ENCODE measurements around the gene OR8D2. TPM values are rescaled to one million over a fixed set of nuclear protein-coding genes. Genes with fewer than 3 reads are reported as not detected.

OR8D2 gene, protein sequence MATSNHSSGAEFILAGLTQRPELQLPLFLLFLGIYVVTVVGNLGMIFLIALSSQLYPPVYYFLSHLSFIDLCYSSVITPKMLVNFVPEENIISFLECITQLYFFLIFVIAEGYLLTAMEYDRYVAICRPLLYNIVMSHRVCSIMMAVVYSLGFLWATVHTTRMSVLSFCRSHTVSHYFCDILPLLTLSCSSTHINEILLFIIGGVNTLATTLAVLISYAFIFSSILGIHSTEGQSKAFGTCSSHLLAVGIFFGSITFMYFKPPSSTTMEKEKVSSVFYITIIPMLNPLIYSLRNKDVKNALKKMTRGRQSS
- total RNA-seq = not detected
- polyA plus RNA-seq (2013, experiment 1 of 2) = not detected
- not detected for polyA plus RNA-seq (2013, experiment 2 of 2)
- long read RNA-seq, experiment 1 = 0 reads
- long read RNA-seq, experiment 2 = 0 reads
- long read RNA-seq, experiment 3 = 0 reads
- long read RNA-seq, experiment 4 = 0 reads

DNA sequence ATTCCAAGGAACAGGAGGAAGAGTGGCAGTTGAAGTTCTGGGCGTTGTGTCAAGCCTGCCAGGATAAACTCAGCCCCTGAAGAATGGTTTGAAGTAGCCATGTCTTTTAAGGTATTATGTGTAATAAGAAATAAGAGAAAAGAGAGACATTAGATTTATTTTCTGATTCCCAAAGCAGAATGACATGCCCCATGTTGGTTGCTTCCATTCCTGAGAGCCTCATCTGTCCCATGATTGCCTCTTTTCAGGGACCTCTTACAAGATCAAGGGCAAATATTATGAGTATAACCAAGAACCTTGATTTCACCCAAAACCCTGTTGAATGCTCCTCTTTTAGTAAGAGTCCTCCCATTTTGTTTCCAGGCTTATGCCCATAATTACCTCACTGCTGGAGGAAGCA lies at the start of gene OR8D2:
TSS of gene OR8D2 (minus strand) at position 101 of the 400 bp plus-strand sequence. CDS start at position 101, 0 bp downstream.
- H3K4me1 Mint-ChIP-seq = no peaks in the 10 kb centered on the region
- WGBS, 2 experiments (ENCODE audit: insufficient coverage in 1 of 2, insufficient read length in 1 of 2) = 80 to 92% methylated on average over 1 of the region's 1 CpG
- no peak within 1 kb of the TSS for H3K4me3 Mint-ChIP-seq
- peaks cover 17% of the 10 kb centered on the region for H3K27me3 Mint-ChIP-seq (ENCODE audit: insufficient read depth)
- no peaks in the 10 kb centered on the region for H3K9me3 Mint-ChIP-seq
- no peaks in the 10 kb centered on the region for H3K9me3 ChIP-seq (ENCODE audit: control insufficient read depth, low read length)
- no peak within 1 kb of the TSS for H3K27ac ChIP-seq (ENCODE audit: low read depth, low read length)
- H3K36me3 Mint-ChIP-seq (ENCODE audit: low read depth) = no peaks in the 10 kb centered on the region
- no peaks in the 10 kb centered on the region for H3K27me3 ChIP-seq (ENCODE audit: control insufficient read depth, insufficient read depth, low read length, poor library complexity, severe bottlenecking)
- H3K4me3 ChIP-seq (ENCODE audit: low read length) = no peak within 1 kb of the TSS
- no peak within 1 kb of the TSS for H3K27ac Mint-ChIP-seq
- H3K4me1 ChIP-seq (ENCODE audit: control insufficient read depth, insufficient read depth, low read length) = no peaks in the 10 kb centered on the region
- no peak within 1 kb of the TSS for H3K9ac ChIP-seq (ENCODE audit: extremely low read depth, low read length, poor library complexity, severe bottlenecking)
- no peak for DNase-seq
- no peaks in the 10 kb centered on the region for H3K36me3 ChIP-seq (ENCODE audit: control insufficient read depth, insufficient read depth, low read length)
- TF ChIP-seq, protein P1, sequence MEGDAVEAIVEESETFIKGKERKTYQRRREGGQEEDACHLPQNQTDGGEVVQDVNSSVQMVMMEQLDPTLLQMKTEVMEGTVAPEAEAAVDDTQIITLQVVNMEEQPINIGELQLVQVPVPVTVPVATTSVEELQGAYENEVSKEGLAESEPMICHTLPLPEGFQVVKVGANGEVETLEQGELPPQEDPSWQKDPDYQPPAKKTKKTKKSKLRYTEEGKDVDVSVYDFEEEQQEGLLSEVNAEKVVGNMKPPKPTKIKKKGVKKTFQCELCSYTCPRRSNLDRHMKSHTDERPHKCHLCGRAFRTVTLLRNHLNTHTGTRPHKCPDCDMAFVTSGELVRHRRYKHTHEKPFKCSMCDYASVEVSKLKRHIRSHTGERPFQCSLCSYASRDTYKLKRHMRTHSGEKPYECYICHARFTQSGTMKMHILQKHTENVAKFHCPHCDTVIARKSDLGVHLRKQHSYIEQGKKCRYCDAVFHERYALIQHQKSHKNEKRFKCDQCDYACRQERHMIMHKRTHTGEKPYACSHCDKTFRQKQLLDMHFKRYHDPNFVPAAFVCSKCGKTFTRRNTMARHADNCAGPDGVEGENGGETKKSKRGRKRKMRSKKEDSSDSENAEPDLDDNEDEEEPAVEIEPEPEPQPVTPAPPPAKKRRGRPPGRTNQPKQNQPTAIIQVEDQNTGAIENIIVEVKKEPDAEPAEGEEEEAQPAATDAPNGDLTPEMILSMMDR (conservative IDR thresholded peaks at IDR 0.05) = no peak

GRCh38 chr11:124359566-124359965 lies 39.6 kb upstream of the OR8D2 start:
- Mint-ChIP-seq H3K4me3 (no peak overlapping the region), H3K9me3 (peaks cover 2% of the 10 kb centered on the region), H3K27me3 (ENCODE audit: insufficient read depth) (peaks cover 3% of the 10 kb centered on the region), H3K4me1 (no peaks in the 10 kb centered on the region), H3K27ac (no peak overlapping the region), H3K36me3 (ENCODE audit: low read depth) (no peaks in the 10 kb centered on the region)
- Histone ChIP-seq H3K36me3 (ENCODE audit: control insufficient read depth, insufficient read depth, low read length) (no peaks in the 10 kb centered on the region), H3K27me3 (ENCODE audit: control insufficient read depth, insufficient read depth, low read length, poor library complexity, severe bottlenecking) (no peaks in the 10 kb centered on the region), H3K4me3 (ENCODE audit: low read length) (no peak overlapping the region), H3K9me3 (ENCODE audit: control insufficient read depth, low read length) (no peaks in the 10 kb centered on the region), H3K4me1 (ENCODE audit: control insufficient read depth, insufficient read depth, low read length) (no peaks in the 10 kb centered on the region), H3K9ac (ENCODE audit: extremely low read depth, low read length, poor library complexity, severe bottlenecking) (no peak overlapping the region), H3K27ac (ENCODE audit: low read depth, low read length) (no peak overlapping the region)
- TF ChIP-seq, protein P1 (conservative IDR thresholded peaks at IDR 0.05) = no peak
- DNase-seq = no peak
- 74 to 92% methylated on average over 2 of the region's 2 CpGs for WGBS, 2 experiments (ENCODE audit: insufficient coverage in 1 of 2, insufficient read length in 1 of 2)

DNA sequence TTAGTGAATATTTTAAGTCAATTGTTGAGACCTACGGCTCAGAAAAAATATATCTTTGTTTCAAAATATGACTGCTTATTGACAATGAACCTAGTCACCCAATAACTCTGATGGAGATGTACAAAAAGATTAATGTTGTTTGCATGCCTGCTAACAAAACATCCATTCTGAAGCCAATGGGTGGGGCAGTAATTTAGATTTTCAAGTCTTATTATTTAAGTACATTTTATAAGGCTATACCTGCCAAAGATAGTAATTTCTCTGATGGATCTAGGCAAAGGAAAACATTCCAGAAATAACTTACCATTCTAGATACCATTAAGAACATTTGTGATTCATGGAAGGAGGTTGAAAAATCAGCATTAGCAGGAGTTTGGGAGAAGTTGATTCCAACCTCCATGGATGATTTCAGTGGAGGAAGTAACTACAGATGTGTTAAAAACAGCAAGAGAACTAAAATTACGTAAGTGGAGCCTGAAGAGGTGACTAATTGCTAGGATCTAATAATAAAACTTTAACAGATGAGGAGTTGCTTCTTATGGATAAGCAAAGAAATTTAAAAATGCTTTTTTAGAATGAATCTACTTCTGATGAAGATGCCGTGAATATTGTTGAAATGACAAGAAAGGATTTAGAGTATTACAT lies 26.4 kb upstream of the OR8D2 start:
- H3K9me3 Mint-ChIP-seq = peaks cover 2% of the 10 kb centered on the region
- TF ChIP-seq, protein P1 (conservative IDR thresholded peaks at IDR 0.05) = no peak
- Histone ChIP-seq H3K9me3 (ENCODE audit: control insufficient read depth, low read length) (peaks cover 5% of the 10 kb centered on the region), H3K27ac (ENCODE audit: low read depth, low read length) (no peak overlapping the region), H3K4me3 (ENCODE audit: low read length) (no peak overlapping the region), H3K4me1 (ENCODE audit: control insufficient read depth, insufficient read depth, low read length) (no peaks in the 10 kb centered on the region), H3K27me3 (ENCODE audit: control insufficient read depth, insufficient read depth, low read length, poor library complexity, severe bottlenecking) (no peaks in the 10 kb centered on the region), H3K9ac (ENCODE audit: extremely low read depth, low read length, poor library complexity, severe bottlenecking) (no peak overlapping the region), H3K36me3 (ENCODE audit: control insufficient read depth, insufficient read depth, low read length) (no peaks in the 10 kb centered on the region)
- H3K27me3 Mint-ChIP-seq (ENCODE audit: insufficient read depth) = no peaks in the 10 kb centered on the region
- WGBS, 2 experiments (ENCODE audit: insufficient coverage in 1 of 2, insufficient read length in 1 of 2) = 82 to 85% methylated on average over 3 of the region's 3 CpGs
- H3K36me3 Mint-ChIP-seq (ENCODE audit: low read depth) = no peaks in the 10 kb centered on the region
- DNase-seq = no peak
- no peak overlapping the region for H3K27ac Mint-ChIP-seq
- H3K4me1 Mint-ChIP-seq = no peaks in the 10 kb centered on the region
- no peak overlapping the region for H3K4me3 Mint-ChIP-seq
